K562 (cell line): Measurements from ENCODE around the gene AMFR. TPM values are rescaled to one million over a fixed set of nuclear protein-coding genes. Genes with fewer than 3 reads are reported as not detected.

Source experiments
- ATAC-seq: fragments of 200-7000 bp; cut with Tn5 transposase; 3 replicates; pipeline ENCODE4 v1.9.1; 2020; ENCODE audit warnings: moderate library complexity
- BruUV-seq: library from RNA; stranded (reverse); fragments of 400-500 nt; replicated peaks from 2 replicates; lab custom pipeline; 2021; lab: Mats Ljungman, UMichigan
- CTCF ChIA-PET: fragments of 300-600 bp; formaldehyde crosslinking; extraction: SDS; loops from one replicate; lab custom pipeline; 2021; ENCODE audit warnings: low intra/inter-chr PET ratio; lab: Yijun Ruan, JAX
- POLR2A ChIA-PET: fragments of 300-600, 350-650 bp; sonication (Branson Sonifier 250); formaldehyde crosslinking; extraction: SDS; loops from one replicate; lab custom pipeline; 2021; ENCODE audit warnings: antibody characterized with exemption, inconsistent platforms; lab: Yijun Ruan, JAX
- DNase-seq, 4 experiments: peaks; one replicate each; pipeline versions ENCODE4 v3.0.0 to v3.0.0-alpha.2; 2011 to 2018; ENCODE audit warnings: low spot score in 3 of 4, mixed read lengths in 3 of 4; ENCODE audit errors: extremely low read depth in 1 of 4
- FAIRE-seq: peaks from 2 replicates; lab custom pipeline; 2011; peaks lifted over from hg19 to GRCh38; lab: Jason Lieb, UNC
- H2AFZ ChIP-seq: 2 replicates; pipeline ENCODE4 v1.6.0; 2011; ENCODE audit warnings: low read depth, low read length, control low read depth, inconsistent platforms
- H3K27ac ChIP-seq: fragments of 200-600 bp; 3 replicates; pipeline ENCODE4 v1.8.0; 2011; ENCODE audit warnings: low read depth, mild to moderate bottlenecking, control low read depth, inconsistent platforms, low read length, moderate library complexity, mixed read lengths; ENCODE audit errors: extremely low read depth
- H3K27me3 ChIP-seq, 2 experiments: fragments of 300-600 bp in 1 of 2; 2 replicates in 1 of 2; 3 replicates in 1 of 2; pipeline versions ENCODE4 v1.6.0 to v1.8.0; 2011; ENCODE audit warnings: inconsistent platforms in 2 of 2, low read length in 2 of 2, mild to moderate bottlenecking in 1 of 2, mixed read lengths in 1 of 2, moderate library complexity in 1 of 2; ENCODE audit not compliant: control insufficient read depth in 2 of 2, insufficient read depth in 2 of 2
- H3K36me3 ChIP-seq: fragments of 300-600 bp; 3 replicates; pipeline ENCODE4 v1.8.0; 2011; ENCODE audit warnings: mild to moderate bottlenecking, low read length, inconsistent platforms; ENCODE audit not compliant: control insufficient read depth, insufficient read depth
- H3K4me1 ChIP-seq, 2 experiments: fragments of 200-600 bp in 1 of 2; replicated peaks in 1 of 2; 2 replicates in 1 of 2; 3 replicates in 1 of 2; pipeline versions ENCODE4 v1.5.1 to v1.8.0; 2011; ENCODE audit warnings: inconsistent platforms in 2 of 2, low read length in 2 of 2, mild to moderate bottlenecking in 1 of 2, mixed read lengths in 1 of 2, moderate library complexity in 1 of 2; ENCODE audit not compliant: control insufficient read depth in 2 of 2, insufficient read depth in 2 of 2
- H3K4me2 ChIP-seq: 2 replicates; pipeline ENCODE4 v1.6.1; 2011; ENCODE audit warnings: low read length, control low read depth, inconsistent platforms, mixed read lengths; ENCODE audit not compliant: insufficient read depth
- H3K4me3 ChIP-seq: fragments of 200-600 bp; sonication (generic), shearing (Covaris generic); 2 replicates; pipeline ENCODE4 v1.5.1; 2016; ENCODE audit warnings: control low read depth, inconsistent platforms
- H3K79me2 ChIP-seq: fragments of 200-600 bp; 3 replicates; pipeline ENCODE4 v1.8.0; 2011; ENCODE audit warnings: low read length, inconsistent platforms; ENCODE audit not compliant: control insufficient read depth, insufficient read depth
- H3K9ac ChIP-seq, 2 experiments: 2 replicates each; pipeline versions ENCODE4 v1.6.0 to v1.6.1; 2011; ENCODE audit warnings: low read depth in 2 of 2, low read length in 2 of 2, control low read depth in 1 of 2, inconsistent platforms in 1 of 2, mild to moderate bottlenecking in 1 of 2, mixed read lengths in 1 of 2; ENCODE audit not compliant: insufficient read depth in 1 of 2
- H3K9me1 ChIP-seq: one replicate; pipeline ENCODE4 v1.6.0; 2011; ENCODE audit warnings: inconsistent platforms, mild to moderate bottlenecking, low read length, moderate library complexity; ENCODE audit not compliant: control insufficient read depth, insufficient read depth
- H3K9me3 ChIP-seq: replicated peaks from 2 replicates; pipeline ENCODE4 v1.5.1; 2011; ENCODE audit warnings: low read depth, low read length, inconsistent platforms; ENCODE audit not compliant: control insufficient read depth, insufficient read depth
- H4K20me1 ChIP-seq: replicated peaks from 2 replicates; pipeline ENCODE4 v1.6.1; 2011; ENCODE audit warnings: low read length, inconsistent platforms, mixed read lengths; ENCODE audit not compliant: control insufficient read depth, insufficient read depth
- BCL6 ChIP-seq: fragments of 250-450 bp; sonication (Bioruptor Pico); IDR thresholded peaks from 2 replicates; pipeline ENCODE4 v1.4.0; 2020
- ETS2 ChIP-seq: IDR thresholded peaks from 2 replicates; pipeline ENCODE4 v1.6.1; 2016; ENCODE audit warnings: borderline replicate concordance, missing genetic modification characterization, mild to moderate bottlenecking, moderate library complexity, missing compliant biosample characterization; ENCODE audit not compliant: poor library complexity, severe bottlenecking
- GATAD2B ChIP-seq: fragments of 450-650 bp; IDR thresholded peaks from 2 replicates; pipeline ENCODE4 v1.6.1; 2017; ENCODE audit warnings: mild to moderate bottlenecking, borderline replicate concordance
- GTF2B ChIP-seq: IDR thresholded peaks from 2 replicates; pipeline ENCODE4 v1.6.1; 2011; ENCODE audit not compliant: insufficient read length; ENCODE audit errors: extremely low read depth
- MLX ChIP-seq, 2 experiments: fragments of 450-650 bp in 1 of 2; sonication (generic) in 1 of 2; formaldehyde crosslinking; conservative IDR thresholded peaks; 2 replicates each; pipeline versions ENCODE4 v1.4.0 to v1.8.1; 2020 to 2022; ENCODE audit warnings: mild to moderate bottlenecking in 1 of 2, missing genetic modification reagents in 1 of 2
- TAL1 ChIP-seq: fragments of 450-650 bp; IDR thresholded peaks from 2 replicates; pipeline ENCODE4 v1.6.1; 2016; ENCODE audit warnings: mild to moderate bottlenecking
- TCFL5 ChIP-seq: fragments of 250-450 bp; sonication (Bioruptor Pico); conservative IDR thresholded peaks from 2 replicates; pipeline ENCODE4 v1.6.1; 2021; ENCODE audit warnings: mild to moderate bottlenecking, moderate library complexity, matching md5 sums
- ZBTB7A ChIP-seq: IDR thresholded peaks from 2 replicates; pipeline ENCODE4 v1.6.1; 2011; ENCODE audit warnings: low read depth, mild to moderate bottlenecking, low read length, moderate library complexity, borderline replicate concordance; ENCODE audit not compliant: control insufficient read depth
- ZKSCAN8 ChIP-seq: fragments of 200-800 bp; sonication (Bioruptor generic); IDR thresholded peaks from 2 replicates; pipeline ENCODE4 v1.6.1; 2016; ENCODE audit warnings: missing genetic modification characterization, missing compliant biosample characterization
- ZNF133 ChIP-seq: fragments of 250-450 bp; sonication (Bioruptor Pico); IDR thresholded peaks from 2 replicates; pipeline ENCODE4 v1.4.0; 2020; ENCODE audit warnings: mild to moderate bottlenecking
- ZNF175 ChIP-seq: fragments of 200-800 bp; sonication (Bioruptor generic); IDR thresholded peaks from 2 replicates; pipeline ENCODE4 v1.6.1; 2016; ENCODE audit warnings: low read depth, mild to moderate bottlenecking, missing genetic modification characterization, missing compliant biosample characterization
- ZNF778 ChIP-seq: fragments of 450-650 bp; formaldehyde crosslinking; IDR thresholded peaks from 2 replicates; pipeline ENCODE4 v1.4.0; 2020; ENCODE audit warnings: mild to moderate bottlenecking, moderate library complexity
- WGBS: fragments of 100-300 bp; shearing (Covaris generic); methylation state at CpG from one replicate; pipeline ENCODE4 v1.1.6; 2016; ENCODE audit warnings: low coverage, mixed read lengths; ENCODE audit not compliant: insufficient coverage; ENCODE audit errors: missing lambda C conversion rate; 5-methylcytosine and 5-hydroxymethylcytosine counted together
- in situ Hi-C: fragments of 300-500 bp; cut with MboI; formaldehyde crosslinking; loops from 4 replicates; pipeline ENCODE4 v1.15.0; 2018; ENCODE audit warnings: inconsistent platforms, mixed read lengths
- intact Hi-C: fragments of 100-400 bp; cut with micrococcal nuclease; formaldehyde crosslinking; loops from 2 replicates; pipeline ENCODE4 v1.14.2; 2022
- polyA plus RNA-seq, 8 experiments: library from polyadenylated mRNA; depleted of rRNA in 4 of 8; stranded (reverse) in 5 of 8; unstranded in 3 of 8; fragments of >200 nt; fragmentation: Nextera tagmentation in 2 of 8; fragmentation: Illumina TruSeq in 1 of 8; extraction: Ambion mirVana in 2 of 8; extraction: Trizol in 1 of 8; gene quantifications; 2 replicates each; pipeline versions ENCODE4 v1.2.1 to v1.2.3, GENCODE V29; 2011 to 2014; ENCODE audit warnings: inconsistent platforms in 1 of 8, missing spikeins in 1 of 8
- total RNA-seq, 7 experiments: library from RNA; depleted of rRNA in 6 of 7; stranded (reverse); fragments of >200 nt in 6 of 7; fragmentation: Illumina TruSeq in 2 of 7; extraction: Trizol in 2 of 7; gene quantifications; 2 replicates each; pipeline versions ENCODE4 v1.2.1 to v1.2.3, GENCODE V29; 2011 to 2021; ENCODE audit warnings: low replicate concordance in 1 of 7
- TF ChIP-seq, protein P1 (sequence below): IDR thresholded peaks from 2 replicates; pipeline ENCODE4 v1.6.1; 2011; ENCODE audit warnings: borderline replicate concordance, low read depth, mild to moderate bottlenecking, moderate library complexity, low read length; ENCODE audit not compliant: insufficient read depth, poor library complexity, severe bottlenecking
- TF ChIP-seq, protein P2 (sequence below): fragments of 450-650 bp; formaldehyde crosslinking; IDR thresholded peaks from 2 replicates; pipeline ENCODE4 v1.4.0; 2020; ENCODE audit warnings: mild to moderate bottlenecking, moderate library complexity
- TF ChIP-seq, protein P3 (sequence below): sonication (generic); formaldehyde crosslinking; IDR thresholded peaks from 2 replicates; pipeline ENCODE4 v1.8.1; 2023; ENCODE audit warnings: mild to moderate bottlenecking, missing genetic modification reagents, moderate library complexity

The AMFR gene
- total and polyA plus RNA-seq, 9 of the 15 experiments (the other 6 are each of a cell fraction or from before 2014, with no cell fraction given) = 15.6 to 113 (median 58.4) TPM

DNA sequence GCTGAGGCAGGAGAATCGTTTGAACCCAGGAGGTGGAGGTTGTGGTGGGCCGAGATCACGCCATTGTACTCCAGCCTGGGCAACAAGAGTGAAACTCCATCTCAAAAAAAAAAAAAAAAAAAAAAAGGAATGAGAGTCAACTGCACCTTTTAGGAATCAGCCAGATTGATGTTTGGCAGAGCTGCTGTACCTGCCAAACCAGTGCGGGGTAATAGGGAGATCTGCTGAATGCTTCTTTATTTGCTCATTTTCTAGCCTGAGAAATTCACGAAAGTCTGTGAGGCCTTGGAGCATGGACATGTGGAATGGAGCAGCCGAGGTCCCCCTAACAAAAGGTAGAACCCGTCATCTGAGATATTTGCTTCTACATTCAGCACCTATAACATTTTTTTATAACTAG lies 44.4 kb upstream of the AMFR start:
- in situ Hi-C loops (no loop called here), intact Hi-C loops (no loop called here)
- Histone ChIP-seq H3K4me3 (no peak overlapping the region), H3K36me3 (peaks cover 93% of the 10 kb centered on the region), H3K9me1 (no peaks in the 10 kb centered on the region), H3K4me2 (no peak overlapping the region), H2AFZ (no peak overlapping the region), H3K9ac (no peak overlapping the region), H3K79me2 (no peaks in the 10 kb centered on the region), H3K4me1 (no peaks in the 10 kb centered on the region), H3K27ac (no peak overlapping the region), H3K27me3 (no peaks in the 10 kb centered on the region), H3K9me3 (no peaks in the 10 kb centered on the region), H4K20me1 (no peaks in the 10 kb centered on the region)
- no TSS peak for BruUV-seq
- FAIRE-seq (no peak), DNase-seq (no peak), ATAC-seq (no peak)
- ChIA-PET CTCF (no interaction called here), POLR2A (interaction anchor here (0.8 to 2.0 kb wide), 4 partner anchors 8 to 132 kb away, joined by 3 to 7 read pairs (median 3); no protein-coding TSS in a partner anchor)
- no peak for TF ChIP-seq TCFL5
- no peak for TF ChIP-seq BCL6 (CRISPR knock-in tag)
- TF ChIP-seq, protein P1, sequence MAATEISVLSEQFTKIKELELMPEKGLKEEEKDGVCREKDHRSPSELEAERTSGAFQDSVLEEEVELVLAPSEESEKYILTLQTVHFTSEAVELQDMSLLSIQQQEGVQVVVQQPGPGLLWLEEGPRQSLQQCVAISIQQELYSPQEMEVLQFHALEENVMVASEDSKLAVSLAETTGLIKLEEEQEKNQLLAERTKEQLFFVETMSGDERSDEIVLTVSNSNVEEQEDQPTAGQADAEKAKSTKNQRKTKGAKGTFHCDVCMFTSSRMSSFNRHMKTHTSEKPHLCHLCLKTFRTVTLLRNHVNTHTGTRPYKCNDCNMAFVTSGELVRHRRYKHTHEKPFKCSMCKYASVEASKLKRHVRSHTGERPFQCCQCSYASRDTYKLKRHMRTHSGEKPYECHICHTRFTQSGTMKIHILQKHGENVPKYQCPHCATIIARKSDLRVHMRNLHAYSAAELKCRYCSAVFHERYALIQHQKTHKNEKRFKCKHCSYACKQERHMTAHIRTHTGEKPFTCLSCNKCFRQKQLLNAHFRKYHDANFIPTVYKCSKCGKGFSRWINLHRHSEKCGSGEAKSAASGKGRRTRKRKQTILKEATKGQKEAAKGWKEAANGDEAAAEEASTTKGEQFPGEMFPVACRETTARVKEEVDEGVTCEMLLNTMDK = no peak
- no peak for TF ChIP-seq ZNF175 (CRISPR knock-in tag)
- no peak for TF ChIP-seq TAL1
- TF ChIP-seq ZBTB7A = no peak
- no peak for TF ChIP-seq ETS2 (tag)
- no peak for TF ChIP-seq GTF2B
- TF ChIP-seq, protein P2, sequence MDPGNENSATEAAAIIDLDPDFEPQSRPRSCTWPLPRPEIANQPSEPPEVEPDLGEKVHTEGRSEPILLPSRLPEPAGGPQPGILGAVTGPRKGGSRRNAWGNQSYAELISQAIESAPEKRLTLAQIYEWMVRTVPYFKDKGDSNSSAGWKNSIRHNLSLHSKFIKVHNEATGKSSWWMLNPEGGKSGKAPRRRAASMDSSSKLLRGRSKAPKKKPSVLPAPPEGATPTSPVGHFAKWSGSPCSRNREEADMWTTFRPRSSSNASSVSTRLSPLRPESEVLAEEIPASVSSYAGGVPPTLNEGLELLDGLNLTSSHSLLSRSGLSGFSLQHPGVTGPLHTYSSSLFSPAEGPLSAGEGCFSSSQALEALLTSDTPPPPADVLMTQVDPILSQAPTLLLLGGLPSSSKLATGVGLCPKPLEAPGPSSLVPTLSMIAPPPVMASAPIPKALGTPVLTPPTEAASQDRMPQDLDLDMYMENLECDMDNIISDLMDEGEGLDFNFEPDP = no peak
- no peak for TF ChIP-seq ZNF778 (CRISPR knock-in tag)
- TF ChIP-seq ZNF133 (CRISPR knock-in tag) = no peak
- no peak for TF ChIP-seq MLX (CRISPR knock-in tag; conservative IDR thresholded peaks at IDR 0.05)
- TF ChIP-seq ZKSCAN8 (CRISPR knock-in tag) = no peak
- no peak for TF ChIP-seq GATAD2B
- TF ChIP-seq, protein P3, sequence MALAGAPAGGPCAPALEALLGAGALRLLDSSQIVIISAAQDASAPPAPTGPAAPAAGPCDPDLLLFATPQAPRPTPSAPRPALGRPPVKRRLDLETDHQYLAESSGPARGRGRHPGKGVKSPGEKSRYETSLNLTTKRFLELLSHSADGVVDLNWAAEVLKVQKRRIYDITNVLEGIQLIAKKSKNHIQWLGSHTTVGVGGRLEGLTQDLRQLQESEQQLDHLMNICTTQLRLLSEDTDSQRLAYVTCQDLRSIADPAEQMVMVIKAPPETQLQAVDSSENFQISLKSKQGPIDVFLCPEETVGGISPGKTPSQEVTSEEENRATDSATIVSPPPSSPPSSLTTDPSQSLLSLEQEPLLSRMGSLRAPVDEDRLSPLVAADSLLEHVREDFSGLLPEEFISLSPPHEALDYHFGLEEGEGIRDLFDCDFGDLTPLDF (CRISPR knock-in tag) = no peak
- WGBS = 96% methylated on average over 6 of the region's 7 CpGs
